Measurements from ENCODE around the gene COL6A1.
A peak's percentile ranks its signal among the peaks of the same experiment; 100 is the strongest.

COL6A1 gene, protein sequence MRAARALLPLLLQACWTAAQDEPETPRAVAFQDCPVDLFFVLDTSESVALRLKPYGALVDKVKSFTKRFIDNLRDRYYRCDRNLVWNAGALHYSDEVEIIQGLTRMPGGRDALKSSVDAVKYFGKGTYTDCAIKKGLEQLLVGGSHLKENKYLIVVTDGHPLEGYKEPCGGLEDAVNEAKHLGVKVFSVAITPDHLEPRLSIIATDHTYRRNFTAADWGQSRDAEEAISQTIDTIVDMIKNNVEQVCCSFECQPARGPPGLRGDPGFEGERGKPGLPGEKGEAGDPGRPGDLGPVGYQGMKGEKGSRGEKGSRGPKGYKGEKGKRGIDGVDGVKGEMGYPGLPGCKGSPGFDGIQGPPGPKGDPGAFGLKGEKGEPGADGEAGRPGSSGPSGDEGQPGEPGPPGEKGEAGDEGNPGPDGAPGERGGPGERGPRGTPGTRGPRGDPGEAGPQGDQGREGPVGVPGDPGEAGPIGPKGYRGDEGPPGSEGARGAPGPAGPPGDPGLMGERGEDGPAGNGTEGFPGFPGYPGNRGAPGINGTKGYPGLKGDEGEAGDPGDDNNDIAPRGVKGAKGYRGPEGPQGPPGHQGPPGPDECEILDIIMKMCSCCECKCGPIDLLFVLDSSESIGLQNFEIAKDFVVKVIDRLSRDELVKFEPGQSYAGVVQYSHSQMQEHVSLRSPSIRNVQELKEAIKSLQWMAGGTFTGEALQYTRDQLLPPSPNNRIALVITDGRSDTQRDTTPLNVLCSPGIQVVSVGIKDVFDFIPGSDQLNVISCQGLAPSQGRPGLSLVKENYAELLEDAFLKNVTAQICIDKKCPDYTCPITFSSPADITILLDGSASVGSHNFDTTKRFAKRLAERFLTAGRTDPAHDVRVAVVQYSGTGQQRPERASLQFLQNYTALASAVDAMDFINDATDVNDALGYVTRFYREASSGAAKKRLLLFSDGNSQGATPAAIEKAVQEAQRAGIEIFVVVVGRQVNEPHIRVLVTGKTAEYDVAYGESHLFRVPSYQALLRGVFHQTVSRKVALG

DNA sequence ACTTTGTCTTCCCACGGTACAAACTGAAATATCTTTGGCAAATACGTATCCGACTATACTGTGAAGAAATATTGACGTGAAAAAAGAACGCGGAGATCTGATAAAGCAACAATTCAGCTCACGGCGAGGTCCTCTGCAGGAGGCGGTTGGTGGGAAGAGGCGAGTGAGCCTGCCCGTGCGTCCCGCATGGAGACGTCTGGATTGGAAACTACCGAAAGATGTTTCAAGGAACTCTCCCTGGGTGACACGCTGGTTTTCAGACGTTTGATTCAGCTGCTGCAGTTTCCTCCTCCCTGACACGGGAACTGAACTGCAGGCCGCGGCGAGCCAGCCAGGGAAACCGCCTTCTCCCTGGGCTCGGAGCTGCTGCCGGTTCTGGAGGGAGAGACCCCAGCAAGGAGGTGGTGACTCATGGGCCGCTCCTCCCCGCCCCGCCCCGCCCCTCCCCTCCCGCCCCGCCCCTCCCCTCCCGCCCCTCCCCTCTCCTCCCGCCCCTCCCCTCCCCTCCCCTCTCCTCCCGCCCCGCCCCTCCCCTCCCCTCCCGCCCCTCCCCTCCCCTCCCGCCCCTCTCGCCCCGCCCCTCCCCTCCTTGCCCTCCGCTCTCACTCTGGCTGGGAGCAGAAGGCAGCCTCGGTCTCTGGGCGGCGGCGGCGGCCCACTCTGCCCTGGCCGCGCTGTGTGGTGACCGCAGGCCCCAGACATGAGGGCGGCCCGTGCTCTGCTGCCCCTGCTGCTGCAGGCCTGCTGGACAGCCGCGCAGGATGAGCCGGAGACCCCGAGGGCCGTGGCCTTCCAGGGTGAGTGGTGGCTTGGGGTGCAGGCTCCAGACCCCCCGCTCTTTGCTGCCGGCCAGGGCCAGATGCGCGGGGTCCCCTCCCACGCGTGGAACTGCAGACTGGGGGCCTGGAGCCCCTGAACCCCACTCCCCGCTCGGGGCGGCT, at the start of gene COL6A1:
Gene COL6A1 (plus strand): TSS at position 620 of the 941 bp plus-strand sequence. CDS start 81 bp downstream, at position 701.
- Mint-ChIP-seq H3K36me3 (peaks cover 2% of the 10 kb centered on the region), H3K4me3 (peak within 1 kb of the TSS; percentile 77), H3K4me1 (peaks cover 8% of the 10 kb centered on the region)

DNA sequence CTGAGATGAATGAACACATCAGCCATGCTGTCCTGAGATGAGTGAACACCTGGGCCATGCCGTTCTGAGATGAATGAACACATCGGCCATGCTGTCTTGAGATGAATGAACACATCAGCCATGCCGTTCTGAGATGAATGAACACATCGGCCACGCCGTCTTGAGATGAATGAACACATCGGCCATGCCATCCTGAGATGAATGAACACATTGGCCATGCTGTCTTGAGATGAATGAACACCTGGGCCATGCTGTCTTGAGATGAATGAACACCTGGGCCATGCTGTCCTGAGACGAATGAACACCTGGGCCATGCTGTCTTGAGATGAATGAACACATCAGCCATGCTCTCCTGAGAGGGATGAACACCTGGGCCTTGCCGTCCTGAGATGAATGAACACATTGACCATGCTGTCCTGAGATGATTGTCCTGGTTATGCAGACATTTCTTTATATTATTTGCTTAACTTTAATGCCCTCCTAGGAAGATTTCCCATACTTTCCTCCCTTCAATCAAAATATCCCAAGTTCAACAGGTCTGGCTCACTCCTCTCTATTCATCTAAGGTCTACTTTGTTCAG, 48.6 kb upstream of the COL6A1 start:
- Mint-ChIP-seq H3K27me3 (no peaks in the 10 kb centered on the region), H3K36me3 (no peaks in the 10 kb centered on the region), H3K27ac (no peak overlapping the region), H3K4me1 (no peaks in the 10 kb centered on the region), H3K4me3 (no peak overlapping the region), H3K9me3 (no peaks in the 10 kb centered on the region)

More for the DNA sequence above, at the start of gene COL6A1:
- no peak within 1 kb of the TSS for H3K27ac Mint-ChIP-seq
- H3K9me3 Mint-ChIP-seq: no peaks in the 10 kb centered on the region
- H3K27me3 Mint-ChIP-seq: no peaks in the 10 kb centered on the region

DNA sequence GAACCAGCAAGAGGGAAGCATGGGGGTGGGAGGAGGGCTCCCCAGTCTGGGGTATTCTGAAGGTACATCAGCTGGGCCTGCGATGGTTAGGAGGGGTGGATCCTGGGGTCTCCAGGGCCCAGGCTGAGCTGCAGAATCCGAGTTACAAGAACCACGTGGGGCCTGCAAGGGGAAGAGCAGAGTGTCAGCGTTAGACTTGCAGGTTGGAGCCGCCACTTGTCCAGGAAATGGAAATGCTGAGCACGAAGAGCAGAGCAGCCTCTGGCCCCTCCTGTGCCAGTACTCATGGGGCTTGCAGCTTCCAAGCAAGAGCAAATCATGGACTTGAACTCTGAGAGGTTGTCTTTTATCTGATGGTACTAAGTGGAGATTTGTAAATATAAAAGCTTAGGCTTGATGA, 47.5 kb upstream of the COL6A1 start:
- no peak overlapping the region for H3K27ac Mint-ChIP-seq
- no peaks in the 10 kb centered on the region for H3K4me1 Mint-ChIP-seq
- no peaks in the 10 kb centered on the region for H3K9me3 Mint-ChIP-seq
- H3K36me3 Mint-ChIP-seq: no peaks in the 10 kb centered on the region
- no peaks in the 10 kb centered on the region for H3K27me3 Mint-ChIP-seq
- H3K4me3 Mint-ChIP-seq: no peak overlapping the region

DNA sequence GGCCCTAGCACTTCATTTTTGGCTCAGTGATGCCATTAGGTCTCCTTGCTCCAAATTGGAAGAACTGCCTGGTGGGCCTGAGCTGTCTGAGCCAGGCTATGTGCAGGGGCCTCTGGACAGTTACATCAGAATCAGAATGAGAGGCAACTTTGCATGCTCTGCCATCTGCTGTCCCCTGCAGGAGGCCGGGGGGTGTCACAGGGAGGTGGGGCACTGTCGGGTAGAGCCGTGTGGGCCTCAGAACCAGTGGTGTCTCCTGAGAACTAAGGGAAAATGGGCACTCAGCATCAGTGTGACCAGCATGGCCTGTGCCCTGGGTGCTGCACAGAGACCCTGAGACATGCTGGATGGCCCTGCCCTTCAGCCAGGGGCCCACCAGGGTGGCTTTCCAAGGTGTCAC, 47.0 kb upstream of the COL6A1 start:
- Mint-ChIP-seq H3K4me1 (no peaks in the 10 kb centered on the region), H3K4me3 (no peak overlapping the region), H3K27me3 (no peaks in the 10 kb centered on the region), H3K36me3 (no peaks in the 10 kb centered on the region), H3K9me3 (no peaks in the 10 kb centered on the region), H3K27ac (no peak overlapping the region)

DNA sequence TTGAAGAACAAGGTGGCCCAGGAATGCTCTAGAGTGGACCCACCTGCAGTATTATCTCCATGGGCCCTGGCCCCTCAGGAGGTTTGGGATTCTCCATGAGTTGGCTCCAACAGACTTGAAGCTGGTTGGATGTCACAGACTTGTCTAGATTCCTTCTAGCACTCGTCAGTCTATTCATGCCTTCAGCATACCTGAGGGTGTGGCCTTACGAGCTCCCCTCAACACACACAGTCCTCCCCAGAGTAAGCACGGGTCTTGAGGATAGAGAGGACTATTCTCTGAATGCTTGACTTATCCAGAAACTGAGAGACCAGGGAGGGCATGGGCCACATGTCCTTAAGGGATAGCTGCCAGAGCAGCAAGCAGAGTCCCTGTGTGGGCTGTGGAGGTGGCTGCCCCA, 45.9 kb upstream of the COL6A1 start:
- Mint-ChIP-seq H3K27me3 (no peaks in the 10 kb centered on the region), H3K27ac (no peak overlapping the region), H3K9me3 (no peaks in the 10 kb centered on the region), H3K4me1 (no peaks in the 10 kb centered on the region), H3K4me3 (no peak overlapping the region), H3K36me3 (no peaks in the 10 kb centered on the region)

DNA sequence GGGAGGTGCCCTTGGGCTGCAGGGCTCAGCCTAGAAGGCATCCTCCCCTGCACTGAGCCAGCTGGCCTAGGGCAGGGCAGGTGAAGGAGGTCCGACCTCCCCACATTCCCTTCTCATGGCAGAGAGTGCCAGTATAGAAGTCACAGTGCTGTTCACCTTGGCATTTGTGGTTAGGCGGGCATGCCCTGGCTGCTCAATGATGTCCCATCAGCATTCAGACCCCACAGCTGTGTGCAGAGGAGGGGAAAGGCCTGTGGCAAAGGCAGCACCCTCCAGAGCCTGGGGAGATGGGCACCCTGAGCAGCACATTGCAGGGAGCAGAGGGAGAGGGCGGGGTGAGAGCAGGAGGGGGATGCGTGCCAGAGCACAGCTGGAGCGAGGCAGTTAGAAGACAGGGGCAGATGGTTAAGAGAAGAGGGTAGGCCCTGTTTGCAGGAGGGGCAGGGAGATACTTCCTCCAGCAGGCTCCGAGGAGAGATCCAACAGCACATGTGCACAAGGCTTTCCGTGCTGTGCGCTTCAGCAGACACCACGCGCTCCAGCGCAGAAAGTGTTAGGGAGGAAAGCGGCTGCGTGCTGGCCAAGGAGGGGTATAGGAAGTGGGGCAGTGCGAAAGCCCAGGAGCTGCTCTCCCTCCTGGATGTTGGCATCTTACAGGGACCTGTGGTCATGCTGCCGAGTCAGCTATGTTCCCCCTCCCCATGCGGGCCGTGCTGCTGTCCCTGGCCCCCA, 43.7 kb upstream of the COL6A1 start:
- no peak overlapping the region for H3K4me3 Mint-ChIP-seq
- no peak overlapping the region for H3K27ac Mint-ChIP-seq
- no peaks in the 10 kb centered on the region for H3K36me3 Mint-ChIP-seq
- H3K27me3 Mint-ChIP-seq: no peaks in the 10 kb centered on the region
- no peaks in the 10 kb centered on the region for H3K4me1 Mint-ChIP-seq
- no peaks in the 10 kb centered on the region for H3K9me3 Mint-ChIP-seq

DNA sequence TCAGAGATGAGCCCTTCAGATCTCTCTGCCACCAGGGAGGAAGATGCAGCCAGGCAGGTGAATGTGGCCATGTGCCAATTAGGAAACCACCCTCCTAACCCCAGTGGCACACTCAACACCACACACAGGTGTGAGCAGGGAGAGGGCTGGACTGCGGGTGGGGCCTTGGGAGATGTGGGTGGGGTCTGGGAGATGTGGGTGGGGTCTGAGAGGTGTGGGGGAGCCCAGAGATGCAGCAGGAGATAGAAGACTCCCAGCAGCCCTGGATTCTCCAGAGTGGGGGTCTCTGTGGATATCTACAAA, 43.2 kb upstream of the COL6A1 start:
- H3K27me3 Mint-ChIP-seq: no peaks in the 10 kb centered on the region
- no peaks in the 10 kb centered on the region for H3K9me3 Mint-ChIP-seq
- no peaks in the 10 kb centered on the region for H3K36me3 Mint-ChIP-seq
- no peak overlapping the region for H3K4me3 Mint-ChIP-seq
- no peaks in the 10 kb centered on the region for H3K4me1 Mint-ChIP-seq
- H3K27ac Mint-ChIP-seq: no peak overlapping the region

DNA sequence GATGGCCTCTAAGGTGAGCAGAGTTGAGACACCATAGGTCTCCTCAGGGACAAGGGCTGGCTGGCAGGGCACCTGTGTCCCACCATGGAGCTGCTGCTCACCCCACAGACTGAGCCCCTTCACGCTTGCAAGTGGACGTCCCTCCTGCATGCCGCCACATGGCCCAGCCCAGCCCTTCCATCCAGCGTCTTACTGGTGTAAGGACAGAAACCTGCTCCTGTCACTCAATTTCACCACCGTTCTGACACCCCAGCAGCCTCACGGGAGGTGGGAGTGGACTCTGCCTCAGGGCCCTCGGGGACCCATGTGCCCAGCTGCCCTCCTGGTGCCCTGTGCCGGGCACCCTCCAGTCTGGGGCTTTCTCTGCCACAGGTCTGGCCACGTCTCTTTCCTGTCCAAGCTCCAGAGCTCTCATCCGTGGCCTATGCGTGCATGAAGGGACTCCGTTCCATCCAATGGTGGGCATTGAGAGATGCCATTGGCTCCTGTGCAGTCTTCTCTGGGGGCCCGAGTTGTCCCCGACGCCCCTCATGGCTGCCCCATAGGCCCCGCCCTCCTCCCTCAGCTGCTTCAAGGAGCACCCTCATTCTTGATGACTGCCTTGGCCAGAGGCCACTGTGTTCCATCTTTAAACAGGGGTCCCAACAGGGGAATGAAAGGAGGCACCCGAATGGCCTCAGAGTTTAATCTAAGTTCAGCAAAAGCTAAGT, 42.6 kb upstream of the COL6A1 start:
- Mint-ChIP-seq H3K27me3 (no peaks in the 10 kb centered on the region), H3K4me1 (no peaks in the 10 kb centered on the region), H3K4me3 (no peak overlapping the region), H3K9me3 (no peaks in the 10 kb centered on the region), H3K27ac (no peak overlapping the region), H3K36me3 (no peaks in the 10 kb centered on the region)

DNA sequence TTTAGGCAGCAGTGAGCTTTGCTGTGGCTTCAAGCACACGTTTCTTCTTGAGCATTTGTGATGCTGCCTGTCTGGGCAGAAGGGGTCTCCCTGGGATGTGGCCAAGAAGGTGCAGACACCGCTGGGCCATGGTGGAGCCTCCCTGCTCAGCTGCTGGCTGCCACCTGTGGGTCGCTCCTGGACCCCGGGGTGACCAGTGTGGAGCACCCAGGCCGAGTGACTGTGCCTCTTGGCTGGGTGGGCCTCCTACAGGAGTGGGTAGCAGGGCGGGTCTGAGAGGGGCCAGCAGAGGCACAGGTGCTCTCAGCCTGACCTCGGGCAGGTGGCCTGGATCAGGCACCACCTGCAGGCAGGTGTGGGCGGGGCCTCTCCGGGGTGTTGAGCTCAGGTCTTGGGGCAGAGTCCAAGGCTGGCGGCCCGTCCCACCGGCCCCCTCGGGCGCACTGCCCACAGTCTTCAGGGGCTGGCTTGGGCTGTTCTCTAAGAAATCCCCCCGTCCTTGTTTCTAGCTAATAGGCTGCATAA, 42.0 kb upstream of the COL6A1 start:
- no peaks in the 10 kb centered on the region for H3K36me3 Mint-ChIP-seq
- H3K27ac Mint-ChIP-seq: no peak overlapping the region
- no peaks in the 10 kb centered on the region for H3K9me3 Mint-ChIP-seq
- H3K27me3 Mint-ChIP-seq: no peaks in the 10 kb centered on the region
- H3K4me1 Mint-ChIP-seq: no peaks in the 10 kb centered on the region
- H3K4me3 Mint-ChIP-seq: no peak overlapping the region

DNA sequence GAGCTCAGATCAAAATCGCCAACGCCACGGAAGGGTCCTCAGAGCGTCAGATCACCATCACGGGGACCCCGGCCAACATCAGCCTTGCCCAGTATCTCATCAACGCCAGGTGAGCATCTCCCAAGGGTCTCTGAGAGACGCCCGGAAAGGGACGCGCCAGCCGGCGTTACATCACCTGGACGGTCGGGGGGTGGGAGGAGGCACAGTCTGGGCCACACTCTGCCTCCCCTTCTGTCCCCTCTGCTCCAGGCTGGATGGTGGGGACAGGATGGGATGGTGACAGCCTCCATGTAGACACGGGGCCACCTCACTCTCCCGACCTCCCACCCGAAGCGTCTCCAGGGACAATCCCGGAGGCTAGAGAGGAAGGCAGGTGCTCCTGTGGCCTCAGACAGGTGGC, 41.5 kb upstream of the COL6A1 start:
- H3K27me3 Mint-ChIP-seq: no peaks in the 10 kb centered on the region
- no peak overlapping the region for H3K4me3 Mint-ChIP-seq
- H3K9me3 Mint-ChIP-seq: no peaks in the 10 kb centered on the region
- no peaks in the 10 kb centered on the region for H3K4me1 Mint-ChIP-seq
- no peak overlapping the region for H3K27ac Mint-ChIP-seq
- no peaks in the 10 kb centered on the region for H3K36me3 Mint-ChIP-seq

DNA sequence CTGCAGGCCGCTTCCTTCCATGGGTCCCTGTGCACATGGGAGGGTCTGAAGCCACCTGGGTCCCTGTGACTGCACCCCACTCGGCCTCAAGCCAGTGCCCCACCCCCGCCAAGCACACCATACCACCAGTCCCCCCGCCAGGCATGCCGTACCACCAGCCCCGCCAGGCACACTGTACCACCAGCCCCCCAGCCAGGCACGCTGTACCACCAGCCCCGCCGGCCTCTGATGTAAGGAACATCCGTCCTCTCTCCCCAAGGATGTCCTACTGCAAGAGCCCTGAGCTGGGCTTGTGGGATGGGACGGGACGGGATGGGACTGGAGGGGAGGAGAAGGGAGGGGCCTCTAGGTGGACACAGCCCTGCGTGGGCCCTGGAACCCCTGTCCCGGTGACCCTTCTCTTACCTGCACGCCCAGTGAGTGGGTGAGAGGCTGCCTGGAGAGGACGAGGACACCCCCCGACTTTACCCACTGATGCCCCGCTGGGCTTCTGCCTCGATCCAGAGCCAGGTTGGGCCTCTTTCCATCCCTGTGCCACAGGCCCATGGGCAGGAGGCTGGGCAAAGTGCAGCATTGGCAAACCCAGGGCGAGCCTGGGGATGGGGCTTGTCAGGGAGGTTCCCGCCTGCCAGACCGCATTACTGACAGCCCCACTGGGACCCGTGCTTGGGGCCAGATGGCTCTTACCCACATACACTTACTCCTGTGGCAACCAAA, 40.8 kb upstream of the COL6A1 start:
- Mint-ChIP-seq H3K4me3 (no peak overlapping the region), H3K27me3 (no peaks in the 10 kb centered on the region), H3K9me3 (no peaks in the 10 kb centered on the region), H3K4me1 (no peaks in the 10 kb centered on the region), H3K27ac (no peak overlapping the region), H3K36me3 (no peaks in the 10 kb centered on the region)

DNA sequence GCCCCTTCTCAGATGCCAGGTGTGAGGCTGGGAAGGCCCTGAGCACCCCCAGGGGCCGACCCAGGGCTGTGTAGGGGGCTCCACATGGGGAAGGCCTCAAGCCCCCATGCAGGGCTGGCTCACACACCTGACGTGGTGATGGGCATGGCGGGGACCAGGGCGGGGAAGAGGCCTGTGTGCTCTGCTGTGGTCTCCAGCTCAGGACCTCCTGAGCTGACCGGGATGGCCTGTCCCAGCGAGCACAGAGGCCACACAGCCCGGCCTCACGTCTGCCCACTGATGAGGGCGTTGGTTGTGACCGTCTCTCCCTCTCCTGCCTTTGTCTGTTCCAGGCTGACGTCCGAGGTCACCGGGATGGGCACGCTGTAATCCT, 40.2 kb upstream of the COL6A1 start:
- Mint-ChIP-seq H3K27me3 (no peaks in the 10 kb centered on the region), H3K4me3 (no peak overlapping the region), H3K27ac (no peak overlapping the region), H3K9me3 (no peaks in the 10 kb centered on the region), H3K4me1 (no peaks in the 10 kb centered on the region), H3K36me3 (no peaks in the 10 kb centered on the region)

DNA sequence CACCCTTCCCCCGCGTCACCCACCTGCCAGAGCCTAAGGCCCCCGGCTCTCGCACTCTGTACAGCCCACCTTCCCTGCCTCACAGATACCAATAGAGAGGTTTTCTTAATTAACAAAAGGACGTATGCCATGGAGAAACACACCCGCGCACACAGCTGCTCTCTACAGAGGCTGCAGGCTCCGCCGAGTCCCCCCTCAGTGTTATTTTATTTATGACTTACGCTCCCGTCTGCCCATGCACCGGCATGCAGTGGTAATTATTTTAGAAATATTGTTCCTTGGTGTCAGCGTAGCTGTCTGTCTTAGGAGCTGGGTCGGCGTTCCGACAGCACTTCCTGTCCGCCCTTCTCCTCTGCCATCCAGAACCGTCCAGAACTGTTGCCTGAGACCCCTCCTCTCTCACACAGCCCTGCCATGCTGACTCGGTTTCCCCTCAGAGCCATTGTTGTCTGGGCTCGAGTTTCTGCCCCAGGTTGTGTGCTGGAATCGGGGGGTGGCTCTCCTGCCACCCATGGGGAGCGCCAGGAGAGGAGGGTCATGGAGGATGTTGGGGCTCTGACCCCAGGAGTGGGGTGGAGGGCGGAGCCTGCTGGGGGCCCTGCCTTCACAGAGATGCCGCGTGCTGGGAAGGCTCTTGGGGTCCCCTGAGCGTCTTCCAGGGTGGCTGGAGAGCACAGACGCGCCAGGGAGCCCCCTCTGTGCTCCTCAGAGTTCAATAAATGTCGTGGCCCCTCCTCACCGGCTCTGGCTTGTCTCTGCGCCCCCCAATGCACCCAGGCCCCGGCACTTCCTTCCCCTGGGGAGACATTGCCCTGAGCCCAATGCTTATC, 39.6 kb upstream of the COL6A1 start:
- Mint-ChIP-seq H3K4me3 (no peak overlapping the region), H3K27me3 (no peaks in the 10 kb centered on the region)

More for the DNA sequence above, 39.6 kb upstream of the COL6A1 start:
- no peaks in the 10 kb centered on the region for H3K9me3 Mint-ChIP-seq
- no peaks in the 10 kb centered on the region for H3K4me1 Mint-ChIP-seq
- peak overlapping the region; percentile 41 for H3K27ac Mint-ChIP-seq
- no peaks in the 10 kb centered on the region for H3K36me3 Mint-ChIP-seq
